Spleen (tissue), 7 donors: ENCODE results near the gene EGFR.

Experiments used
- POLR2A ChIP-seq, 3 donors: fragments of 450-650 bp; IDR thresholded peaks; one replicate each; pipeline ENCODE4 v1.5.1; 2017; ENCODE audit warnings: antibody characterized with exemption in 3 of 3, mild to moderate bottlenecking in 1 of 3
- POLR2AphosphoS5 ChIP-seq, 3 donors: sonication (generic); formaldehyde crosslinking; IDR thresholded peaks; one replicate each; pipeline ENCODE4 v1.5.1; 2017; ENCODE audit warnings: antibody characterized with exemption in 3 of 3
- TF ChIP-seq, protein P1 (sequence below), 11 experiments: fragments of 200-600 bp in 7 of 11; fragments of 450-650 bp in 4 of 11; sonication (generic) in 4 of 11; IDR thresholded peaks in 8 of 11; conservative IDR thresholded peaks in 3 of 11; 1 replicate in 7 of 11; 2 replicates in 4 of 11; pipeline versions ENCODE4 v1.4.0 to v1.8.0; 2016 to 2021; ENCODE audit warnings: antibody characterized with exemption in 11 of 11, inconsistent platforms in 4 of 11, mild to moderate bottlenecking in 1 of 11
- donor health status: DM: no; HTN: no; CAD: no; lungs with moderate emphysema.
- donor health status: DM: no; HTN: no; CAD: no.
- donor health status: DM: no; HTN: no; CAD: no.

- TF ChIP-seq, protein P1, sequence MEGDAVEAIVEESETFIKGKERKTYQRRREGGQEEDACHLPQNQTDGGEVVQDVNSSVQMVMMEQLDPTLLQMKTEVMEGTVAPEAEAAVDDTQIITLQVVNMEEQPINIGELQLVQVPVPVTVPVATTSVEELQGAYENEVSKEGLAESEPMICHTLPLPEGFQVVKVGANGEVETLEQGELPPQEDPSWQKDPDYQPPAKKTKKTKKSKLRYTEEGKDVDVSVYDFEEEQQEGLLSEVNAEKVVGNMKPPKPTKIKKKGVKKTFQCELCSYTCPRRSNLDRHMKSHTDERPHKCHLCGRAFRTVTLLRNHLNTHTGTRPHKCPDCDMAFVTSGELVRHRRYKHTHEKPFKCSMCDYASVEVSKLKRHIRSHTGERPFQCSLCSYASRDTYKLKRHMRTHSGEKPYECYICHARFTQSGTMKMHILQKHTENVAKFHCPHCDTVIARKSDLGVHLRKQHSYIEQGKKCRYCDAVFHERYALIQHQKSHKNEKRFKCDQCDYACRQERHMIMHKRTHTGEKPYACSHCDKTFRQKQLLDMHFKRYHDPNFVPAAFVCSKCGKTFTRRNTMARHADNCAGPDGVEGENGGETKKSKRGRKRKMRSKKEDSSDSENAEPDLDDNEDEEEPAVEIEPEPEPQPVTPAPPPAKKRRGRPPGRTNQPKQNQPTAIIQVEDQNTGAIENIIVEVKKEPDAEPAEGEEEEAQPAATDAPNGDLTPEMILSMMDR (IDR thresholded peaks at IDR 0.05 in 8 of 11, conservative IDR thresholded peaks at IDR 0.05 in 3 of 11), result no peak
- TF ChIP-seq POLR2AphosphoS5 (IDR thresholded peaks at IDR 0.05) (no peak), POLR2A (IDR thresholded peaks at IDR 0.05) (no peak)
Measured at GRCh38 chr7:54972733-54973294, 46.0 kb upstream of the EGFR start.
